Measurements from ENCODE around the gene BMPR1A. TPM values are rescaled to one million over a fixed set of nuclear protein-coding genes. Genes with fewer than 3 reads are reported as not detected.

Gene BMPR1A
- total RNA-seq, 4 donors from 2014 or later = 29.3 to 45.2 (median 38.0) TPM

DNA sequence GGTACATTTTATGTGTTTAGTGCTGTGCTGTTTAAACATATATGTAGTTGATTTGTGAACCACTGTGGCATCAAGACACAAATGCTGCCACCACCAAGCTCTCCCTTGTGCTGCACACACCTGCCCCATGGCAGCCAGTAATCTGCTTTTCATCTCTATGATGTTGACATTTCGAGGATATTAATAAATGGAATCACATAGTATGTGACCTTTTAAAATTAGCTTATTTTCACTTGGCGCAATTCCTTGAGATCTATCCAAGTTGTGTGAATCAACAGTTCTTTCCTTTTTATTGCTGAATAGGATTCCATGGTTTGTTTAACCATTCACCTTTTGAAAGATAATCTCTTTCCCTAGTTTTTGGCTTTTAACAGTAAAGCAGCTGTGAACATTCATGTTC lies 73.1 kb downstream of the BMPR1A start:
- TF ChIP-seq EP300 (IDR thresholded peaks at IDR 0.05; ENCODE audit: low read depth) (no peak), POLR2AphosphoS5 (IDR thresholded peaks at IDR 0.05) (peak in 1 of 3 donors; percentile 7)
- in situ Hi-C loops (cut with MboI; ENCODE audit: low pct_ligation_motif_present in 1 of 4, low pct_unique_long_range_greater_than_20kb in 1 of 4, low sequenced_read_pairs in 3 of 4) = no loop called here
- Histone ChIP-seq H3K4me3 (no peak overlapping the region), H3K9me3 (no peaks in the 10 kb centered on the region), H3K27ac (peak overlapping the region in 3 of 4 donors; percentile 3 to 45 (median 30)), H3K4me1 (peaks cover 10 to 54% (median 28%) of the 10 kb centered on the region in 4 donors), H3K27me3 (no peaks in the 10 kb centered on the region), H3K36me3 (no peaks in the 10 kb centered on the region)
- intact Hi-C loops (cut with DNase I; ENCODE audit: low total_unique reads) = no loop called here
- 26% methylated on average over 2 of the region's 2 CpGs for WGBS, 2 donors (ENCODE audit: low coverage in 1 of 2)
- no peak for DNase-seq

DNA sequence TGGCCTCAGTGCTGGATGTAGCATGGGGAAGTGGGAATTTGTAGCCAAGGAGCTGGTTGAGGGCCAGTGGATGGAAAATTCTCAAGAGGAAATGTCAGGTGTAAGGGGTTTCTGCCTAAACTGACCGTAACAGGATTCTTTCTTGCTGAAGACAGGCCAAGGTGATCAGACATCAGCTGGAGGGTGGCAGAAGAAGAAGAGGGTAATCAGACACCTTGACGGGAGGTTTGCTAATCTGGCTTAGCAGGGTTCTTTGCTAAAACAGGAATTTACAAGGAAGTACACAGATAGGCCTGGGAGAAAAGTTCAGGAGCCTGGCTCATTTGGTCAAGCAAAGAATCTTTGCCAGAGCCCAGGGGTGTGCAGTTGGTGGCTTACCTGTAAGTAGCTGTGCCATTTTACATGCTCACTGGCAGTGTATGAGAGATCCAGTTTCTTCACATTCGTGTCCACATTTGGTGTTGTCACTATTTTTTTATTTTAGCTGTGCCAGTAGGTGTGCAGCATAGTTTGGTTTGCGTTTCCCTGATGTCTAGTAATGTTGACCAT lies 73.7 kb downstream of the BMPR1A start:
- H3K27ac ChIP-seq = peak overlapping the region; percentile 3 to 45 (median 25)

GRCh38 chr10:86833969-86834368 lies 77.5 kb downstream of the BMPR1A start:
- Histone ChIP-seq H3K36me3 (no peaks in the 10 kb centered on the region), H3K27ac (no peak overlapping the region), H3K4me1 (peaks cover 10 to 54% (median 18%) of the 10 kb centered on the region in 4 donors), H3K4me3 (no peak overlapping the region), H3K27me3 (no peaks in the 10 kb centered on the region), H3K9me3 (no peaks in the 10 kb centered on the region)
- no peak for DNase-seq
- in situ Hi-C loops (cut with MboI; ENCODE audit: low pct_ligation_motif_present in 1 of 4, low pct_unique_long_range_greater_than_20kb in 1 of 4, low sequenced_read_pairs in 3 of 4) = no loop called here
- intact Hi-C loops (cut with DNase I; ENCODE audit: low total_unique reads) = no loop called here
- TF ChIP-seq POLR2AphosphoS5 (IDR thresholded peaks at IDR 0.05) (no peak), POLR2A (IDR thresholded peaks at IDR 0.05) (no peak), CTCF (IDR thresholded peaks at IDR 0.05) (no peak)

More for the DNA sequence above, 73.7 kb downstream of the BMPR1A start:
- WGBS, 2 donors (ENCODE audit: low coverage in 1 of 2) = 72% methylated on average over 3 to 4 of the region's 4 CpGs
- no peaks in the 10 kb centered on the region for H3K36me3 ChIP-seq
- no peak overlapping the region for H3K4me3 ChIP-seq
- in situ Hi-C loops (cut with MboI; ENCODE audit: low pct_ligation_motif_present in 1 of 4, low pct_unique_long_range_greater_than_20kb in 1 of 4, low sequenced_read_pairs in 3 of 4) = no loop called here
- no peak for TF ChIP-seq POLR2AphosphoS5 (IDR thresholded peaks at IDR 0.05)
- TF ChIP-seq EP300 (IDR thresholded peaks at IDR 0.05; ENCODE audit: low read depth) = no peak
- TF ChIP-seq CTCF (IDR thresholded peaks at IDR 0.05) = no peak
- no peak for TF ChIP-seq POLR2A (IDR thresholded peaks at IDR 0.05)
- H3K4me1 ChIP-seq = peaks cover 10 to 51% (median 28%) of the 10 kb centered on the region in 4 donors
- no peaks in the 10 kb centered on the region for H3K9me3 ChIP-seq
- H3K27me3 ChIP-seq = no peaks in the 10 kb centered on the region
- intact Hi-C loops (cut with DNase I; ENCODE audit: low total_unique reads) = no loop called here
- DNase-seq = no peak

GRCh38 chr10:86836044-86836443 lies 79.6 kb downstream of the BMPR1A start:
- Histone ChIP-seq H3K4me3 (no peak overlapping the region), H3K9me3 (no peaks in the 10 kb centered on the region), H3K36me3 (no peaks in the 10 kb centered on the region), H3K4me1 (peaks cover 0 to 33% (median 3%) of the 10 kb centered on the region in 4 donors), H3K27me3 (no peaks in the 10 kb centered on the region), H3K27ac (no peak overlapping the region)
- intact Hi-C loops (cut with DNase I; ENCODE audit: low total_unique reads) (no loop called here), in situ Hi-C loops (cut with MboI; ENCODE audit: low pct_ligation_motif_present in 1 of 4, low pct_unique_long_range_greater_than_20kb in 1 of 4, low sequenced_read_pairs in 3 of 4) (no loop called here)
- no peak for DNase-seq
- TF ChIP-seq POLR2A (IDR thresholded peaks at IDR 0.05) = no peak
- no peak for TF ChIP-seq EP300 (IDR thresholded peaks at IDR 0.05; ENCODE audit: low read depth)
- no peak for TF ChIP-seq POLR2AphosphoS5 (IDR thresholded peaks at IDR 0.05)
- no peak for TF ChIP-seq CTCF (IDR thresholded peaks at IDR 0.05)
- WGBS, 2 donors (ENCODE audit: low coverage in 1 of 2) = 71 to 78% methylated on average over 1 of the region's 1 CpG

DNA sequence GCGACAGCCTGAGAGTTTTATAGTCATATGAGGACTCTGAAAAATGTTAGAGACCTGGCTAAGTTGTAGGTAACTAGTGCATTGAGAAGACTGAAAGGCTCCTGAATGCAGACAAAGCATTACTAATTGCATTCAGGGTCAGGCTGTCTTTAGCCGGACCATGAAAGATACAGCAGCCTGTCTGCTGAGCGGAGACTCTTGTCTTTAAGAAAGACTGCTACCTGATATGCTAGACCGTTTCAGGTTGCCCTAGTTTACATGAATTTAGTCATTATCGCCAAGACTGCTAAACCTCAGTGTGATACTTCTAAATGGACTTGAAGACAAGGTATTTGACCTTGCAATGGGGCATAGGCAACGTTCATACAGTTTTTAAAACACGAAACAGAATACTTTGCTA lies 81.2 kb downstream of the BMPR1A start:
- H3K27ac ChIP-seq = no peak overlapping the region
- WGBS, 2 donors (ENCODE audit: low coverage in 1 of 2) = 82 to 93% methylated on average over 7 of the region's 7 CpGs
- DNase-seq = no peak
- H3K27me3 ChIP-seq = no peaks in the 10 kb centered on the region
- in situ Hi-C loops (cut with MboI; ENCODE audit: low pct_ligation_motif_present in 1 of 4, low pct_unique_long_range_greater_than_20kb in 1 of 4, low sequenced_read_pairs in 3 of 4) (no loop called here), intact Hi-C loops (cut with DNase I; ENCODE audit: low total_unique reads) (no loop called here)
- H3K4me3 ChIP-seq = no peak overlapping the region
- no peaks in the 10 kb centered on the region for H3K9me3 ChIP-seq
- no peaks in the 10 kb centered on the region for H3K36me3 ChIP-seq
- TF ChIP-seq POLR2AphosphoS5 (IDR thresholded peaks at IDR 0.05) (no peak), CTCF (IDR thresholded peaks at IDR 0.05) (no peak), EP300 (IDR thresholded peaks at IDR 0.05; ENCODE audit: low read depth) (no peak), POLR2A (IDR thresholded peaks at IDR 0.05) (no peak)
- peaks cover 0 to 31% (median 3%) of the 10 kb centered on the region in 4 donors for H3K4me1 ChIP-seq
